GM10248 (cell line): ENCODE data around the gene ADGRV1.

Source experiments
- CTCF ChIA-PET: fragments of 300-600 bp; sonication (Branson Sonifier 250); formaldehyde crosslinking; extraction: SDS; loops from one replicate; lab custom pipeline; 2021; ENCODE audit warnings: antibody characterized with exemption; lab: Yijun Ruan, JAX
- POLR2A ChIA-PET: fragments of 350-650 bp; sonication (Branson Sonifier 250); formaldehyde crosslinking; extraction: SDS; loops from one replicate; lab custom pipeline; 2020; ENCODE audit warnings: antibody characterized with exemption; lab: Yijun Ruan, JAX
- DNase-seq: peaks from one replicate; pipeline ENCODE4 v3.0.0; 2012; ENCODE audit errors: extremely low spot score
- TF ChIP-seq, protein P1 (sequence below): IDR thresholded peaks from 2 replicates; pipeline ENCODE4 v1.5.1; 2012; ENCODE audit warnings: mild to moderate bottlenecking, low read depth; ENCODE audit errors: extremely low read depth, missing control alignments, control extremely low read depth

Gene ADGRV1

DNA sequence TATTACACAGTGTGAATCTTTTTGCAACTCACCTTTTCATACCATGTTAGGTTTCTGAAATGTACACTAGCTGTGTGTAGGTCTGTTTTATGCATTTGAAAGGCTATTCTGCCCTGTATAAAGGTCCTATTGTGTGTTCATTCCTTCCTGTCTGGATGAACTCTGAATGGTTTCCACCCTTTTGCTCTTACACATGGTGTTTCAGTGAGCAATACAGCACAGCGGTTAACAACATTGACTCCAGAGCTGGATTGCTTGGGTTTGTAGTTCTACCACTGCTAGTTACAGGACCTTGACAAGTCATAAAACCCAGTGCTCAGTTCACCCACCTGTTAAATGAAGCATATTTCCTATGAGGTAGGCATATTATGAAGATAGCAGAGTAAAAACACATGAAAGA lies 331.6 kb downstream of the ADGRV1 start:
- ChIA-PET POLR2A (no interaction called here), CTCF (interaction anchor here (1.1 to 1.8 kb wide), 2 partner anchors 10 to 42 kb away, joined by 3 to 5 read pairs; no protein-coding TSS in a partner anchor)
- TF ChIP-seq, protein P1, sequence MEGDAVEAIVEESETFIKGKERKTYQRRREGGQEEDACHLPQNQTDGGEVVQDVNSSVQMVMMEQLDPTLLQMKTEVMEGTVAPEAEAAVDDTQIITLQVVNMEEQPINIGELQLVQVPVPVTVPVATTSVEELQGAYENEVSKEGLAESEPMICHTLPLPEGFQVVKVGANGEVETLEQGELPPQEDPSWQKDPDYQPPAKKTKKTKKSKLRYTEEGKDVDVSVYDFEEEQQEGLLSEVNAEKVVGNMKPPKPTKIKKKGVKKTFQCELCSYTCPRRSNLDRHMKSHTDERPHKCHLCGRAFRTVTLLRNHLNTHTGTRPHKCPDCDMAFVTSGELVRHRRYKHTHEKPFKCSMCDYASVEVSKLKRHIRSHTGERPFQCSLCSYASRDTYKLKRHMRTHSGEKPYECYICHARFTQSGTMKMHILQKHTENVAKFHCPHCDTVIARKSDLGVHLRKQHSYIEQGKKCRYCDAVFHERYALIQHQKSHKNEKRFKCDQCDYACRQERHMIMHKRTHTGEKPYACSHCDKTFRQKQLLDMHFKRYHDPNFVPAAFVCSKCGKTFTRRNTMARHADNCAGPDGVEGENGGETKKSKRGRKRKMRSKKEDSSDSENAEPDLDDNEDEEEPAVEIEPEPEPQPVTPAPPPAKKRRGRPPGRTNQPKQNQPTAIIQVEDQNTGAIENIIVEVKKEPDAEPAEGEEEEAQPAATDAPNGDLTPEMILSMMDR = no peak
- no peak for DNase-seq

DNA sequence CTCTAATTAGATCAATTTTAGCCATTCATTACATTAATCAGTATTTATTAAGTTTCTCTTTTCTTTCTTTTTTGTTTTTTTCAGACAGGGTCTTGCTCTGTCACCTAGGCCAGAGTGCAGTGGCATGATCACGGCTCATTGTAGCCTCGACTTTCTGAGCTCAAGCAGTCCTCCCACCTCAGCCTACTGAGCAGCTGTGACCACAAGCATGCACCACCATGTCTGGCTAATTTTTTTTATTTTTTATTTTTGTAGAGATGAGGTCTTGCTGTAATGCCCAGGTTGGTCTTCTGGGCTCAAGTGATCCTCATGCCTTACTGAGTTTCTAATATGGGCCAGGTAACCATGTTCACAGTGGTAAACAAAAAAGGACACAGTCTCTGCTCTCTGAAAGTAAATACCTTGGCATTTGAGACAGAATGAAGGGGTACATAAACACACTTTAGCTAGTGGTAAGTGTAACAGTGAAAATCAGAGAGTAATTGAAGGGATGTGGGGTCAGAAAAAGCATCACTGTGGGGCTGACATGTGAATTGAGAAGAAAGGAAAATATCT lies 336.3 kb downstream of the ADGRV1 start:
- DNase-seq = no peak
- POLR2A ChIA-PET = no interaction called here
- TF ChIP-seq, protein P1 = no peak
- CTCF ChIA-PET = interaction anchor here (1.4 to 1.6 kb wide), 3 partner anchors 10 to 605 kb away, joined by 3 to 7 read pairs (median 7); no protein-coding TSS in a partner anchor

DNA sequence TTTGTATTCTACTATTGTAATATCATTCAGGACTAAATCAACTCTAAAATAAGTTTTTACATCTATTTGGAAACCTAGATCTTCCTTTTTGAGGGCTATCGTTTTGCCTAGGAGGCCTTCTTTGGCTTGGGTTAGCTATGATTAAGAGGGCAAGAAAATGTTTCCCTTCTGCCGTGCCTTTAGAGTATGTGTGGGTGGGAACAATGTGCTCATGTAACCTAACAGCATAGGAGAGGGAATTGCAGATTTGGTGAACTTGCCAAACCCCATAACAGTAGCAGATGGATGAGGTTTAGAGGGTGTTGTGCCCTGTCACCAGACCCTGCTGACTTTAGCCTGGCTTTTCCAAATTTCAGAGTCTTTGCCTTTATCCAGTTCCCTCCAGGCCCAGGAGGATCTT lies 339.0 kb downstream of the ADGRV1 start:
- POLR2A ChIA-PET = no interaction called here
- CTCF ChIA-PET = interaction anchor here (1.0 kb wide), 1 partner anchor 114 kb away, joined by 3 read pairs; no protein-coding TSS in a partner anchor
- DNase-seq = no peak

DNA sequence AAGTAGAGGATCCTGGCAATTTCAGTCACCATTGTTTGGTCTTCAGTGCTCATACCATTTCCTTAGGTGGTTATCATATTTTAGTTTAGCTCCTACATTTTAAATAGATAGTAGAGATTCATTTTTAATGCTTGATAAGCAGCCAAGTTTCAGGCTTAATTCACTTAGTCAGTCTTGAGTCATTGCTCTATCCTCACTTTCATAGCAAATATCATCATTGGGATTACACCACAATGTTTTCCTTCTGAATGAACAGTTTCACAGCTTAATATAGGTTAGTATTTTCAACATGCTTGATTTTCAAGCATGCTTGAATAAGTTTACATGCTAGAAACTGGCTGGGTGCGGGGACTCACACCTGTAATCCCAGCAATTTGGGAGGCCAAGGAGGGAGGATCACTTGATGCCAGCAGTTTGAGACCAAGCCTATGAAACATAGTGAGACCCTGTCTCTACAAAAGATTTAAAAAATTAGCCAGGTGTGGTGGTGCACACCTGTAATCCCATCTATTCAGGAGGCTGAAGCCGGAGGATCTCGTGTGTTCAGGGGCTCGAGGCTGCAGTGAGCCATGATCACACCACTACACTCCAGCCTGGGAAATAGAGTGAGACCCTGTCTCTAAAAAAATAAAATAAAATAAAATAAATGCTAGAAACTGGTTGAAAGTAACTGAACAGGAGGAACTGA lies 339.9 kb downstream of the ADGRV1 start:
- ChIA-PET CTCF (interaction anchor here (1.0 kb wide), 1 partner anchor 115 kb away, joined by 3 read pairs; no protein-coding TSS in a partner anchor), POLR2A (no interaction called here)
- TF ChIP-seq, protein P1 = no peak
- no peak for DNase-seq

More for the DNA sequence above, 339.0 kb downstream of the ADGRV1 start:
- TF ChIP-seq, protein P1 = no peak

DNA sequence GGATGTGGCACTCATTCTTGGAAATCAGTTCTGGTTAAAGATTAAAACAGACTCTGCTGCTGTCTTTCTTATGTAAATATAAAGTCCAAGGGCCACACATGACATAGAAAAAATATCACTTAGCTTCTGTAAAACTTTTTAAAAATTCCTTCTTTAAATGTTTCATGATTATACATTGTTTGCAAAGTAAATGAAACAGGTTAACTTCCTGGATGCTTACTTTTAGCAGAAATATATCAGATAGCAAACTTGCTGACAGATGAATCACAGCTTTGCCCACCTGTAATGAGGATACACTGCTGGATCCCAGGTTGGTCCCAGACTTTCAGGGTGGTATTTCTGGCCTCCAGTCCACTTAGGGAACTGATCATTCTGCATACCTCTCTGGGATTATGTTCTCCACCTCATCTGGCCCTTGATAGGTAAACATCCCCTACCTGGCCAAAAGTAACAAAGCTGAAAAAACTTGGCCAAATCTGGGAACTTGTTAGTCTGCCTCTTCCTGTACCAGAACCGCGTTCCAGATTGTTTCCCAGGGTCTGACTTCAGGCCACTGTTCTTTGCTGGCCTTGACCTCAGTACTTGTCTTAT lies 340.5 kb downstream of the ADGRV1 start:
- no peak for DNase-seq

DNA sequence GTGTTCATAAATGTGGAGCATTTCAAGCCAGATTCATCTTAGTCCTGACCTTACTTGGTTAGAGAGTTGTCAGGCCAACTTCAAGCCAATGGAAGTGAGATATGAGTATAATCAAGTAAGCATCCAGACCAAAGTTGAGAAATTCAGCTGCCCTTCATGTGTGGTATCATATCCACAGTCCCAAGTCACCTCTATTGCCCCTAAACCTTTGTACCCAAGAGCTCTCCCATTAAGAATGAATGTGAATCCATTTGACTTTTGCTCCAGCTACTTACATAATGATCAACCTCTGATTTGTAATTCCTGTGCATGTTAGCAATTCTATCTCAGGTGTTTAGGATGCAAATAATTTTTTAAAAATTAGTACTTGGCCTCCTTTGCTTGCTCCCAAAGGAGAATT lies 342.7 kb downstream of the ADGRV1 start:
- ChIA-PET POLR2A (no interaction called here), CTCF (interaction anchor here (1.1 to 1.5 kb wide), 3 partner anchors 16 to 519 kb away, joined by 4 to 5 read pairs (median 4); no protein-coding TSS in a partner anchor)
- DNase-seq = no peak
- TF ChIP-seq, protein P1 = no peak

More for the DNA sequence above, 340.5 kb downstream of the ADGRV1 start:
- ChIA-PET CTCF (interaction anchor here (1.3 kb wide), 1 partner anchor 12 kb away, joined by 5 read pairs; no protein-coding TSS in a partner anchor), POLR2A (no interaction called here)
- TF ChIP-seq, protein P1 = no peak
